Stimulated activated CD4-positive, alpha-beta T cell treated with anti-CD3 and anti-CD28 coated beads, TNF-alpha, amount 100 ng/mL, for 4 hours (primary cell): Measurements from ENCODE around the gene ILKAP.

Experiments used
- DNase-seq, 3 experiments: peaks; one replicate each; pipeline ENCODE4 v3.0.0-alpha.2; 2020; ENCODE audit warnings: low read depth in 3 of 3

ILKAP gene

DNA sequence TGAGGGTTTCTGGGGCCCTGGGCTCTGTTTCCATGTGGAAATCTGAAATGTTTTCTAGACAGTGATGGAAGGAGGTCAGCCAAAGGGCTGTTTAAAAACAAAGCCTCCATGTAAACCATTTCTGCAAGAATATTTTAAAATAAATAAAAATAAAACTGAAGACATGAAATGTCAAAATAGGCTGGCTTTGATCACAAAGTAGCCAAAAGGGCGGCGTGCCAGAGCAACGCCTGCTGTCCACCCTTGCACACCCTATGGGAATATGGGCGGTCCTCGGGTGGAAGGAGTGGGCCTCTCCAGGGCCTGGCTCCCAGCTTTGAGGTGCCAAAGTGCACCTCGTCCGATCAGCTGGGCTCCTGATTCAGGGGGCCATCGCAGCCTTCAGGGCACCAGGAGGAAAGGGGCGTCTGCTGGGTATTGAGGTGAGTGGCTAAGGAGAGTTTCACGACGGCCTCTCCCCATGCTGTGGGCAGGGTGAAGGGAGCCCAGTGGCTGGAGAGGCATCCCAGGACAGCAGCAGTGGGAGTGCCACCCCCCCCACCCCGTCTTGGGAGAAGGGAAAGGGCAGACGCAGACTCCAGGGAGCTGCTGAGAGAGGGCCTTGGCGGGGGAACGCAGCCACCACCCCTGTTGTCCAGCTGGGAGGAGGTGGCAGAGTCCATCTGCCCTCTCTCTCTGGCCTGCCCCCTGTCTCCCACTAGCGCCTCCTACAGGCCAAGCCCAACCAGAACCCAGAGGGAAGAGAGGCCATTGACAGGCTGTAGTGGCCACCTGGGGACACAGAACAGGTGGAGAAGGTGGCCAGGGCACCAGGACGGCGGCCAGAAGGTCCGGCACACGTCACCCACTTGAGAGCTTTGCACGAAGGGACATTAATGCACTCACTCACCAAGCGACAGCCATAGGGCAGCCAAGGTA lies 50.5 kb downstream of the ILKAP start:
- DNase-seq, result no peak

DNA sequence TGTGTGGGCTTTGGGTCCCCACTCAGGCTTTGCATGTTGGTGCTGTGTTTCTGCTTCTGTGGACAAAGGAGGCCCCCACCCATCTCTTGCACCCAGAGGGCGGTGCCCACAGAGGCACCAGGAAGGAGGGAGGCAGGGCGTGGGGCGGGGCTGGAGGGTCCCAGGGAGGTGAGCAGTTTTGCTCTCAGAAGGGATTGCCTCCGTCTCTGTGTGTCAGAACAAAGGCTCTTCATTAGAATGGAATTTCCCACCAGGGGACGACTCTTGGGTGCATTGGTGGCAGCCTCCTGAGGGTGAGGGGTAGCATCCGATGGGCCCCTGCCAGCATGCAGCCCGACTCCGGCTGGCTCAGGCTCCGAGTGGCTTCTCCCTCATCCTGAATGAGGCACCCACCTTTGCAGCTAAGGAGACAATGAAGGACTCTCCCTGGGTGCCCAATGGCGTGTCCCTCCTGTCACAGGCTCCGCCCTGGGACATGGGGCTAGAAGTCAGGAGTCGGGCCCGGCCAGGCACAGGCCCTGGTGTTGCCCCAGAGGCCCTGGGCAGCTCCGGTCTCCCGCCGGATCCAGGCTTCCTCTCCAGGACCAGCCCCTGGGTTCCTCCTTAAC lies 51.8 kb downstream of the ILKAP start:
- no peak for DNase-seq

DNA sequence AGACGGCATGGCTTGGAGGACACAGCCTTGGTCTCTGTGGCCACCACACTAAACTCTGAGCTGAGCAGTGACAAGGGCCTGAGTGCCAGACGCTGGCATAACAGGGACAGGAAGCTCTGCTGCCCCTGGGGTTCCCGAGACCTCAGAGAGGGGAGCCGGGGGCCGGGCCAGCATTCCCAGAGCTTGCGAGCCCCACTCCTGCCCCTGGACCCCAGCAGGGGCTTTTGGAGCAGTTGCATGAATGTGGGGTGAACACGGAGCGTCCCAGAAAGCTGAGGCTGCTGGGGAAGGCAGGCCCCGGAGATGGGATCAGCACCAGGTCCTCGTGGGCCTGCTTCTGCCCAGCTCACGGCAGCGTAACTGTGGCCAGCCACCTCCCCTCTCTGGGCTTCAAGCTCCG lies 52.3 kb downstream of the ILKAP start:
- no peak for DNase-seq

DNA sequence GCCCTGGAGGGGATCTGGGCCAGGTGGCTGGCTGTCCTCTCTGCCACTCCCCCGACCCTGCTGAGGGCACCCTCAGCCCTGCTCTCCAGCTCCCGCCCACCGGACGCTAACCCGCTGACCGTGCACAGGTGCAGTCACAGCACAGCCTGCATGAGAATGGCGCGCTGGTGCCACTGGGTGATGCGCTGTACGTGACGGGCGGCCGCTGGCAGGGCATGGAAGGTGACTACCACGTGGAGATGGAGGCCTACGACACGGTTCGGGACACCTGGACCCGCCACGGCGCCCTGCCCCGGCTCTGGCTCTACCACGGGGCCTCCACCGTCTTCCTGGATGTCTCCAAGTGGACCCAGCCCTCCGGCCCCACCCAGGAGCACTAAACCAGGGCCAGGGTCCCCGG lies 52.8 kb downstream of the ILKAP start:
- DNase-seq, result no peak

DNA sequence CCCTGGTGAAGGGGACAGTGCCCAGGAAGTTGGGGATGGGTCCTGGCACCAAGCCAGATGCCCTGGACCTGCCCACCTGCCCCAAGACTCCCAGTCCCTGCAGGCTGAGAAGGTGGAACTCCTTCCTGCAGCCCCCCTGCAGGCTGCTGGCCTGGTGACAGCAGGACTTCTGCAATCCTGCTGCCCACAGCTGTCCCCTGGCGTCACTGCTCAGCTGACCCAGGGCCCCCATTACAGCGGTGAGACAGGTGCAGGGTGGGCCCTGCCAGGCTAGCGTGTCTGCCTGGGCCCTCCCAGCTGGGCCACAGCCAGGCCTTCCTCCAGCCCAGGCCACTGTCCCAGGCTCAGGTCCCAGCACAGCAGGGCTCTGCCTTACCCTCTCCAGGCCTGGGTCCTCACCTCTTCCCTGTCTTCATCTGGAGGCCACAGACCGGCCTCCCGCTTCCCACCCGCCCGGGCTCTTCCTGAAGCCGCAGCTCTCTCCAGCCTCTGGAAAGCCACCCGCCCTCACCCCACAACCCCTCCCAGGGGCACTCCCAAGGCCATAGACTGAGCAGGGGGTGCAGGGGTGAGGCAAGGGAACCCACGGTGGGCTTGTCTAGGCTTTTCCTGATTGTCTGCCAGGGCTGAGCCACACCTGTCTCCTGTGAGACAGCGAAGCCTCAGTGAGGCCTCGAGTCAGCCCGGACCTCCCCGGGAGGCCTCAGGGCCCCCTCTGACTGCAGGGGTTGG lies 53.5 kb downstream of the ILKAP start:
- DNase-seq, result no peak

DNA sequence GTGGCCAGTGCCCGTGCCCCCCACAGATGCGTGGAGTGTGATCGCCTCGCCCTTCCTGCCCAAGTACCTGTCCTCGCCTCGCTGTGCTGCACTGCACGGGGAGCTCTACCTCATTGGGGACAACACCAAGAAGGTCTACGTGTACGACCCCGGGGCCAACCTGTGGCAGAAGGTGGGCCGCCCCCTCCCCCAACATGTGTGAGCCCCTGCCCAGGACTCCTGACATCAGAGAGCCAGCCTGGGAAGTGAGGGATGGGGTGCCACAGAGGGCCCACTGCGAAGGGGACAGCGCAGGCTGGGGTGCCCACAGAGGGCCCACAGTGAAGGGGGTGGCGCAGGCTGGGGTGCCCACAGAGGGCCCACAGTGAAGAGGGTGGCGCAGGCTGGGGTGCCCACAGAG lies 54.5 kb downstream of the ILKAP start:
- no peak for DNase-seq

DNA sequence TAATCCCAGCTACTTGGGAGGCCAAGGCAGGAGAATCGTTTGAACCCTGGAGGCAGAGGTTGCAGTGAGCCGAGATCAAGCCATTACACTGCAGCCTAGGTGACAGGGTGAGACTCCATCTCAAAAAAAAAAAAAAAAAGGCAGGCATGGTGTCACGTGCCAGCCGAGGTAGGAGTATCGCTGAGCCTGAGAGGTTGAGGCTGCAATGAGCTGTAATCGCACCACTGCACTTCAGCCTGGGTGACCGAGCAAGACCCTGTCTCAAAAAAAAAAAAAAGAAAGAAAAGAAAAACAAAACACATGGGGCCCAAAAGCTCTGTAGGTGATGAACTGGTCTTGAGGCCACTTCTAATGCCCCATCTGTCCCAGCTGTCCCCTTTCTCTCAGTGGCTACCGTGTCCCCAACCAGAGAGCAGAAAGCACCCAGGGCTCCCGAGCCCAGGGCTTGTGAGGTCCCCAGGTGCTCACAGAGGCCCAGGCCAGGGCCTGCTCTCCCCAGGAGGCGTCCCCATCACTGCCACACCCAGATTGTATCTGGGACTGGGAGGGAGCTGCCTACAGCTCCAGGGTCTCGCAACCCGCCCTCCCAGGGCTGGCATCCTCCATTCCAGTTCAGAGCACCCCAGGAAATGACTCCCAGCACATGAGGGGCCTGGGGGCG lies 56.5 kb downstream of the ILKAP start:
- DNase-seq, result no peak

DNA sequence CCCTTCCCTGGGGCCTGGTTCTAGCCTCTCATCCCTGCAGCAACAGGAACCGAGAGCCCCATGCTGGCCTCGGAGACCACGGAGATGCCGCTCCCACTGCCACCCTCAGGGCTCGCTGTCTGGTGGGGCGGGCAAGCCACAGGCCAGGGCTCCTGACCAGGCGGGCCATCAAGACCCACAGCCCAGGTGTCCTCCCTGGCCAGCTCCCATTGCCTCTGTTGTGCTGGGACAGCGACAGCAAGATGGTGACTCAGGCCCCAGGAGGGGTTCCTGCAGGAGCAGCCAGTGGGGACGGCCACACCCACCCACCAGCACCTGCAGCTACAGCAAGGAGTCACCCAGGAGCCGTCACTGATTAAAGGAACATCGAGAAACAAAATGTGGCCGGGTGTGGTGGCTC lies 57.6 kb downstream of the ILKAP start:
- DNase-seq, result no peak

DNA sequence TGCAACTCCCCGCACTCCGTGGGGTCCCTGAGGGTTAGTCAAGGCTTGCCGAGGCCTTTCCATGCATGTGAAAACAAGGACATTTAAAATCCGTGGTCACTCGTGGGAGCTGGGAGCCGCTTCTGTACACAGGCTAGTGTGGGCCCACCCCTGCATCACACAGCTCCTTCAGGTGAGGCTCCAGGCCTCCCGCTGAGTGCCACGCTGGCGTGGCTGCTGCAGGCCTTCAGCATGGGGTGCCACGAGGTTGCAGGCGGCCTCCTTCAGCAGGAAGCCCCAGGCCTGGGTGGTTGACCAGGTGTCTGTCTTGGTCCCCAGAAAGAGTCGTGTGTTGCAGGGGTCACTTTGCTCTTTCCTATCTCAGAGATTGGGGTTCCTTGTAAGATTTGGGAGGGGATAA lies 58.4 kb downstream of the ILKAP start:
- no peak for DNase-seq

DNA sequence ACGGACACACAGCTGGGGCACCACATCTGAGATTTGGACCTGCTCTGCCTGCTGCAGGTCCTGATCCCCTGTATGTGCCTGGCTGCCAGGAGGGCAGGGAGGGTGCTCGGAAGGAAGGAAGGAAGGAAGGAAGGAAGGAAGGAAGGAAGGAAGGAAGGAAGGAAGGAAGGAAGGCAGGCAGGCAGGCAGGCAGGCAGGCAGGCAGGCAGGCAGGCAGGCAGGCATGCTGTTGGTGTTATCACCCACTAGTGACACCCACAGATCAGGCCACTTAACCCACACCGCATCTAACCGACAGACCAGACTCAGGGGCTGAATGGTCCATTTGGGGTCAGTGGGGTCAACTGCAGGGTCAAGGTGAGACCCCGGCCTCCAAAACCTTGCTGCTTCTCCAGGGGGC lies 59.2 kb downstream of the ILKAP start:
- no peak for DNase-seq

DNA sequence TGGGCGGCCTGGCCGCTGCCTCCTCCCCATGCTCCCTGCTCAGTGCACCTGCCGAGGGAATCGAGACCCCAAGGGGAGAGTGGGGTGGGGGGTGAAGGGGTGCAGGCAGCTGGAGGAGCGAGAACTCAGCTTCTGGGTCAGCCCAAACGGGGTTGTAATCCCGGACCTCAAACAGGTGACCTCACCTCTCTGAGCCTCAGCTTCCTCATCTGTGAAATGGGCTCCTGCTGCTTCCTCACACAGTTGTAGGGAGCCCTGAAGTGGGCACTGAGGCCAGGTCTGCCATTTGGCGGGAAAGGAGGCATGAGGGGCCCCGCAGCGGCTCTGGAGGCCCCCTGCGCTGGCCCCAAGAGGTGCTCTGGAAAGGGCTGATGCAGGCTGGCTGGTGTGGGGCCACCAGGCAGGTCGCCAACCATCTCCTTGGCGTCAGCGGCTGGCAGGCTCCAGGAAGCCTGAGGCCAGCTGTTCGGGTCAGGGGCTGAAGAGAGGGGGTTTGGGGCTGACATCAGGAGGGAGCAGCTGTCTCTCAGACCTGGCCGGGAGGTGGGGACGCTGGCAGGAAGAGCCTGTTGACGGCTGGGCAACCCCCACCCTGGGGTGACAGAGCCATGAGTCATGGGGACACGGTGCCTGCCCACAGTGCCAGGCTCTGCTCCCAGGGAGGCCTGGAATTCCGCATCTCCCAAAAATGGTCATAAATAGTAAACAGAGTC lies 60.1 kb downstream of the ILKAP start:
- DNase-seq, result no peak

DNA sequence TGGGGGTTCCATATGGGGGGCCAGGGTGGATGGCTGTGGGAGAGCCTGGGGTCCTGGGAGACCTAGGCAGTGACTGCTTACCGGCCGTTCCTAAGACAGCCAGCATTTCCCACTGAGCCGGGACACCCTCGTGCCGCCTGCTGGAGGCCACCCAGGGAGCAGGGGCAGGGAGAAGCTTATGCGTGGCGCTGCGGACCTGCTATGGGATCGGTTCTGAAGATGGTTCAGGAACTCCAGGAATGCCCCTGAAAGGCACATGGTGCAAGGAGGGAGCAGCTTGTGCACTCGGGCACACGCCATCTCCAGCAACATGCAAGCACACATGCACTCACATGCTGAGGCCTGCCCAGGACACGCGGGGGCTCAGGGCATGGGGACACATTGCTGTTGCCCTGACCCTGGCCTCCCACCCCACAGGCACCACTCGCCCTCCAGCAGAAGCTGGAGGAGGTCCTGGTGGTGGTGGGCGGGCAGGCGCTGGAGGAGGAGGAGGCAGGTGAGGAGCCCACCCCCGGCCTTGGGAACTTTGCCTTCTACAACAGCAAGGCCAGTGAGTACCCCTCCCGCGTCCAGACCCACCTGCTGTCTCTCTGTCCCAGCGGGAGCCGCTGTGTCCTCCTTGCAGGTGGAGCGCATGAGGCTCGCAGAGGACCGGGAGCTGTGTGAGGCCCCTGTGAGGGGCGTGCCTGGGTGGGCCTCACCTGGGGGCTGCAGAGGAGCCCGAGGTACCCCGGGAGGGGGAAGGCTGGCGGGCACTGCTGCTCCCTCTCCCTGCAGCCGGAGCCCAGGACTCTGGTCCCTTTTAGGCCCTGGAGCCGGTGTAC lies 60.9 kb downstream of the ILKAP start:
- no peak for DNase-seq

DNA sequence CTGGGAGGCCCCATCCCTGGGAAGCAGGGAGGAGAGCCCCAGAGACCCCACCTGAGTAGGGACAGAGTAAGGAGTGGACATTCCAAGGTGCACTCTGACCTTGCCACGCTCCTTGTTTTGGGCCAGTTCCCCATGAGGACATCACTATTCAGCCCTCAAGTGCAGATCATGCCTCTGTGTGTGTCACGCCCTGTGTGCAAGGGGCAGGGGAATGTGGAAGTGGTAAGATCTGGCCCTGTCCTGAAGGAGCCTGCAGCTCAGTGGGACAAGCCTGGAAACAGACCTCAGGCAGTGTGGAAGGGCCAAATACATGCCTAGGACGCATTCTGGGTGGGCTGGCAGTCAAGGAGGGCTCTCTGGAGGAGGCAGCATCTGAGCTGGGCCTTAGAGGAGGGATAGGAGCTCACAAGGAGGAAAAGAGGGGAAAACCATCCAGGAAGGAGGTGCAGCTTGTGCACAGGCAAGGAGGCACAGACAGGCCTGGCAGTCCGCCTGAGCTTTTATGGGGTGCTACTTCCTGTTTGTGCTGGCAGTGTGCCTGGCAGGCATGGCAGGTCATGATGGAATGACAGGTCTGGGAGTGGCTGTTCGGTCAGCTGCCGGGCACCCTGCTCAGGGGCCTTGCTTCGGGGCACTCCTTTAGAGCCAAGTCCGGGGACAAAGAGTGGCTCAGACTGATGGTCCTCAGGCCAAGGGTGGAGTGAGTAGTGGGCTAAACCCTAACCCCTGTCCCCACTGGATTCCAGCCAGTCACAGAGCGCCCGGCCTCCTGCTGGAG lies 61.8 kb downstream of the ILKAP start:
- DNase-seq, result no peak

DNA sequence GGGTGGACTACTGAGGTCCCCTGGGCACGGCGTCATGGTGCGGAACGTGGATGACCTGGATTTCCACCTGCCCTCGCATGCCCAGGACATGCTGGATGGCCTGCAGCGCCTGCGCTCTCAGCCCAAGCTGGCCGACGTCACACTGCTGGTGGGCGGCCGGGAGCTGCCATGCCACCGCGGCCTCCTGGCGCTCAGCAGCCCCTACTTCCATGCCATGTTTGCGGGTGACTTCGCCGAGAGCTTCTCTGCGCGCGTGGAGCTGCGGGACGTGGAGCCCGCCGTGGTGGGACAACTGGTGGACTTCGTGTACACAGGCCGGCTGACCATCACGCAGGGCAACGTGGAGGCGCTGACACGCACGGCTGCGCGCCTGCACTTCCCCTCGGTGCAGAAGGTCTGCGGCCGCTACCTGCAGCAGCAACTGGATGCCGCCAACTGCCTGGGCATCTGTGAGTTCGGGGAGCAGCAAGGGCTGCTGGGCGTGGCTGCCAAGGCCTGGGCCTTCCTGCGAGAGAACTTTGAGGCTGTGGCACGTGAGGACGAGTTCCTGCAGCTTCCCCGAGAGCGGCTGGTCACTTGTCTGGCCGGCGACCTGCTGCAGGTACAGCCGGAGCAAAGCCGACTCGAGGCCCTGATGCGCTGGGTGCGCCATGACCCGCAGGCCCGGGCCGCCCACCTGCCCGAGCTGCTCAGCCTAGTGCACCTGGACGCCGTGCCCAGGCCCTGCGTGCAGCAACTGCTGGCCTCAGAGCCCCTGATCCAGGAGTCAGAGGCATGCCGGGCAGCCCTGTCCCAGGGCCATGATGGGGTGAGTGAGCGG lies 62.6 kb downstream of the ILKAP start:
- DNase-seq, result no peak

DNA sequence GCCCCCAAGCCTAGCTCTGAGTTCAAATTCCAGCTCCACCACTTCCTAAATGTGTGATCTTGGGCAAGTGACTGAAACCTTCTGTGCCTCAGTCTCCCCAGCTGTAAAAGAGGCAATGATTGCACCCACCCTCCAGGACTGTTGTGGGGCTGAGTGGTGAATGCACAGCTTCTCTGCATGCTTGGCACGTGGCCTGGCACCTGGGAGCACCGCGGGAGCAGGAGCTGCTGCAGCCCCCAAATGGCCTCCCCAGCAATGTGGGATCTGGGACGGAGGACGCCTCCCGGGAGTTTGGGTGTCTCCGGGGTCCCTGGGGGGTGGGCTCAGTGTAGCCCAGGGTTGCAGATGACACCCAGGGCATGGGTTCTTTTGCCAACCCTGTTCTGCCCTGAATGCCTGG lies 63.5 kb downstream of the ILKAP start:
- no peak for DNase-seq

DNA sequence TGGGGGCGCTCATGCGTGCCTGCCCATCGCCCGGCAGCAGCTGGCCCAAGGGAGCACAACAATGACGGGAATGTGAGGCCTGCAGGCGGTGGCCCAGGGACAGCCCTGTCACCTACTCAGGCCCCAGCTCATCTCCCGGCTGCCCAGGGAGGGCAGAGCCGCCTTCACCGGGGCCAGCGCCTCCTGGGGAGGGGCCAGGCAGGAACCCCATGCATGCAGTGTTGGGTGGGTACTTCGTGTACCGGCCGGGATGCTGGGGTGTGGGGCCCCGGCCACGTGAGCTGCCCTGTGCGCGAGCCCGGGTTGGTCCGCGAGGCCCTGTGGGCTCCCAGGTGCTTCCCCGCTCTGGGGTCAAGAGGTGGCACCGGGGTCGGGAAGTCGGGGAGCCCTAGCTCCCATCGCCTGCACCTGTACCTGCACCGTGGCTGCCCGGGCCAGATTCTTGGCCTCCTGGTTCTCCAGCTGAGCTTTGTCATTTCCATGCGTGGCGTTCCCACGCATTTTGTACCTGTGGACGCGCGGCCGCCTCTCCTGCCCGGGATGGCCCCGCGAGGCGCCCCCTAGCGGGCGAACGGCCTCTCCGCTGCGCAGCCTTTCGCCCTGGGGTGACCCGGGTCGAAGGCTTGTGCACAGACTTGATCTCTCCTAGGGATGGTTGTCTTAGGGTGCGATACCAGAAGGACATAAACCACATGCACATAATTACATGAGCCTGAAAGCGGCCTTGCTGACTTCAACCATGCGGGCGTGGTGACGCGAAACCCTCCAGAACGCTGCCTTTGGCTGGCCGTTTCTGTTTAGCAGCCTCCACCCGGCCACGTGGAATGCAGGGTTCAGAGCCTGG lies 64.1 kb downstream of the ILKAP start:
- no peak for DNase-seq

DNA sequence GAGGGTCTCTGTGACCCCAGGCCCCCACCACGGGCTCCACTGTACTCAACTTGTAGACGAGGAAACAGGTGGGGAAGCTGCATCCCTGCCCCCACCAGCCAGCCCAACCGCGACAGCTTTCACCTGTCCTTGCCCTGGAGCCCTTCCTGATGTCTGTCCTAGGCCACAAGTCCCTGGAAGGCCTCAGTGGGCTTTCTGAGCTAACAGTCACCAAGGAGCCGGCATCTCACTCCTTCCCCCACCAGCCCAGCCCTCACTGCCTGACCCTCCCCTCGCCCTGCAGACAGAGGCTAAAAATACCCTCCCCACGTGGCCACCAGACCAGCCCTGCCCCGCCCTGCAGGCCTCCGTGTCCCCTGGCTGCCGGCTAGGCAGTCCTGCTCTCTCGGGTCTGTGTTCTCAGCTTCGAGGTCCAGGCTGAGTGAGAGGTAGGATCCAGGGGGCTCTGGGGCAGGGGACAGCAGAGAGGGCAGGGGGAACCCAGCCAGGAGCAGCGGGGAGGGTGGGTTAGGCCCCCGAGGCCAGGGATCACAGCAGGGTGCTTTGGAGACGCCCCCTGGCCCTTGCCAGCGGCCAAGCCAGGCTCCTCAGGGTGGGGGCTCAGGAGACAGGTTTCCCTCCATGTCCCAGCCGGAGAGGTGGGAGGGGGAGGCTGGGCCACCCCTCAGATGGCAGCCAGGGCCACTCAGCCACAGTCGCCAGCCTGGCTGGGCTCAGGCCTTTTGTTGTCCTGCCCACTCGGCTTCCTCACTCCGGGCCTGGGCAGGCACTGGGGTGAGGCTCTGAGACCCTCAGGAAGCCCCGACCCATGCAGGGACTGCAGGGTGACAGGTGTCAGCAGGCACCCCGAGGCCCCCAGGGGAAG lies 64.9 kb downstream of the ILKAP start, which contains the start of gene KLHL30:
KLHL30 (plus strand) TSS at position 338 of the 865 bp plus-strand sequence. CDS start 2,087 bp downstream, outside the sequence.
- DNase-seq, result no peak
